Suprapubic skin (tissue), 4 donors: ENCODE results near the gene CLDN1. TPM values are rescaled to one million over a fixed set of nuclear protein-coding genes. Genes with fewer than 3 reads are reported as not detected.

Experiments used
- DNase-seq, 2 donors: peaks; one replicate each; pipeline ENCODE4 v3.0.0-alpha.2; 2019; ENCODE audit warnings: low spot score in 2 of 2
- H3K27ac ChIP-seq: fragments of 200-600 bp; sonication (generic); one replicate; pipeline ENCODE4 v1.5.1; 2019
- H3K27me3 ChIP-seq: fragments of 200-600 bp; sonication (generic); one replicate; pipeline ENCODE4 v1.5.1; 2019
- H3K36me3 ChIP-seq: fragments of 200-600 bp; sonication (generic); one replicate; pipeline ENCODE4 v1.5.1; 2019
- H3K4me1 ChIP-seq: fragments of 200-600 bp; sonication (generic); one replicate; pipeline ENCODE4 v1.5.1; 2019
- H3K4me3 ChIP-seq: fragments of 200-600 bp; sonication (generic); one replicate; pipeline ENCODE4 v1.5.1; 2019; ENCODE audit warnings: mild to moderate bottlenecking
- H3K9me3 ChIP-seq: fragments of 200-600 bp; sonication (generic); one replicate; pipeline ENCODE4 v1.5.1; 2019
- CTCF ChIP-seq, 2 donors: fragments of 200-600 bp in 1 of 2; fragments of 450-650 bp in 1 of 2; sonication (generic) in 1 of 2; IDR thresholded peaks; one replicate each; pipeline ENCODE4 v1.5.1; 2016 to 2019; ENCODE audit warnings: antibody characterized with exemption in 2 of 2, mild to moderate bottlenecking in 1 of 2, moderate library complexity in 1 of 2
- EP300 ChIP-seq: sonication (generic); formaldehyde crosslinking; IDR thresholded peaks from one replicate; pipeline ENCODE4 v1.6.1; 2017; ENCODE audit warnings: antibody characterized with exemption
- POLR2A ChIP-seq, 2 donors: fragments of 450-650 bp; IDR thresholded peaks; one replicate each; pipeline ENCODE4 v1.6.1; 2017; ENCODE audit warnings: antibody characterized with exemption in 2 of 2, mild to moderate bottlenecking in 2 of 2, moderate library complexity in 2 of 2
- POLR2AphosphoS5 ChIP-seq, 3 donors: sonication (generic); formaldehyde crosslinking; IDR thresholded peaks; one replicate each; pipeline ENCODE4 v1.6.1; 2017; ENCODE audit warnings: antibody characterized with exemption in 3 of 3
- WGBS: methylation state at CpG from one replicate; pipeline ENCODE4 v1.1.5; 2018; 5-methylcytosine and 5-hydroxymethylcytosine counted together
- total RNA-seq, 4 donors: library from RNA; depleted of rRNA; stranded (reverse); fragments of >200 nt; gene quantifications; one replicate each; pipeline ENCODE4 v1.1.0, GENCODE V29; 2016

Gene CLDN1
- total RNA-seq, 4 donors from 2014 or later = 524 to 822 (median 675) TPM

DNA sequence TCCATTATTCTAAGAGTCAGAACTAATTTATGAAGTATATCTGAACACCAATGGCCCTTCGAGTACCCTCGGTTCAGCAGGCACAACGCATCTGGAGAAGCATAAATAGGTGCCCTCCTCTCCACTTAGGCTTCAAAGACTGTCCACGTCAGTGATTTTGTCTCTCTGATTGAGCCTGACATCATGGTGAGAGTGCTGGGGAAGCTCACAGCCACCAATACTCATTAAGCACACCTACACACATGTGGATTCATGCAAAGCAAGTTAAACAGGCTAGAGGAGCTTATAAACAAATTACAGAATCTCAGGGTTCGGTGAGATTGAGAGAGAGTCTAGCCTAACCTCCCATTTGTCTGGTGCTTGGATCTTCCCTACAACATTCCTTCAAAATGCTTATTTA is 3.6 kb downstream of the CLDN1 start:
- Histone ChIP-seq H3K9me3 (no peaks in the 10 kb centered on the region), H3K4me3 (peak overlapping the region; percentile 70), H3K4me1 (peaks cover 9% of the 10 kb centered on the region), H3K27ac (peak overlapping the region; percentile 86), H3K36me3 (no peaks in the 10 kb centered on the region), H3K27me3 (no peaks in the 10 kb centered on the region)
- WGBS = 54% methylated on average over 5 of the region's 5 CpGs
- TF ChIP-seq EP300 (no peak), POLR2AphosphoS5 (IDR thresholded peaks at IDR 0.05) (peak in 1 of 3 donors; percentile 53)
- DNase-seq = no peak

- Histone ChIP-seq H3K27me3 (no peaks in the 10 kb centered on the region), H3K27ac (no peak overlapping the region), H3K4me3 (no peak overlapping the region), H3K36me3 (peaks cover 4% of the 10 kb centered on the region), H3K9me3 (no peaks in the 10 kb centered on the region), H3K4me1 (no peaks in the 10 kb centered on the region)
- DNase-seq = no peak
- WGBS = 63% methylated on average over 1 of the region's 1 CpG
- no peak for TF ChIP-seq EP300
- TF ChIP-seq CTCF (IDR thresholded peaks at IDR 0.05) = no peak
- TF ChIP-seq POLR2A (IDR thresholded peaks at IDR 0.05) = no peak
- no peak for TF ChIP-seq POLR2AphosphoS5 (IDR thresholded peaks at IDR 0.05)
Measured at GRCh38 chr3:190314741-190315140, 7.5 kb downstream of the CLDN1 start.

GRCh38 chr3:190309414-190309813 is 12.8 kb downstream of the CLDN1 start:
- peaks cover 12% of the 10 kb centered on the region for H3K4me1 ChIP-seq
- no peak for DNase-seq
- H3K4me3 ChIP-seq = no peak overlapping the region
- H3K27me3 ChIP-seq = no peaks in the 10 kb centered on the region
- WGBS = 47% methylated on average over 3 of the region's 3 CpGs
- TF ChIP-seq POLR2A (IDR thresholded peaks at IDR 0.05) = no peak
- no peak for TF ChIP-seq POLR2AphosphoS5 (IDR thresholded peaks at IDR 0.05)
- TF ChIP-seq EP300 = no peak
- no peak for TF ChIP-seq CTCF (IDR thresholded peaks at IDR 0.05)
- peaks cover 4% of the 10 kb centered on the region for H3K36me3 ChIP-seq
- H3K27ac ChIP-seq = no peak overlapping the region
- no peaks in the 10 kb centered on the region for H3K9me3 ChIP-seq

DNA sequence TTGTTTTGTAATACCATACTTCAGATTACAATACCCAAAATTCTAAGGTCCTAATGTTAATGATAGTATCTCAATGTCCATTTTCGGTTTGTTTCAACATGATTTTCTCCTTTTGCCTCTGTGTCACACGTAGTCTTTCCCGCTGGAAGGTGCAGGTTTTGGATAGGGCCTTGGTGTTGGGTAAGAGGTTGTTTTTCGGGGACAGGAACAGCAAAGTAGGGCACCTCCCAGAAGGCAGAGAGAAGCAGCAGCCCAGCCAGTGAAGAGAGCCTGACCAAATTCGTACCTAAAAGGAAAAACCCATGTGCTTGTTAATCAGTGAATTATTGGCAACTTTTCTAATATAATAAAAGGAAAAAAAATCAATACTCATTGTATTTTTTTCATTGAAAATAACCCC is 14.1 kb downstream of the CLDN1 start:
- no peak overlapping the region for H3K4me3 ChIP-seq
- TF ChIP-seq CTCF (IDR thresholded peaks at IDR 0.05) (no peak), POLR2A (IDR thresholded peaks at IDR 0.05) (no peak), EP300 (no peak), POLR2AphosphoS5 (IDR thresholded peaks at IDR 0.05) (no peak)
- no peak overlapping the region for H3K27ac ChIP-seq
- peaks cover 15% of the 10 kb centered on the region for H3K4me1 ChIP-seq
- peaks cover 4% of the 10 kb centered on the region for H3K36me3 ChIP-seq
- no peak for DNase-seq
- no peaks in the 10 kb centered on the region for H3K27me3 ChIP-seq
- H3K9me3 ChIP-seq = no peaks in the 10 kb centered on the region
- 87% methylated on average over 5 of the region's 5 CpGs for WGBS

GRCh38 chr3:190307164-190307545 is 15.1 kb downstream of the CLDN1 start:
- peaks cover 15% of the 10 kb centered on the region for H3K4me1 ChIP-seq
- DNase-seq = no peak
- peaks cover 4% of the 10 kb centered on the region for H3K36me3 ChIP-seq
- no peak overlapping the region for H3K4me3 ChIP-seq
- peak overlapping the region; percentile 74 for H3K27ac ChIP-seq
- no peaks in the 10 kb centered on the region for H3K9me3 ChIP-seq
- WGBS = 46% methylated on average over 1 of the region's 1 CpG
- TF ChIP-seq POLR2AphosphoS5 (IDR thresholded peaks at IDR 0.05) (no peak), POLR2A (IDR thresholded peaks at IDR 0.05) (no peak), CTCF (IDR thresholded peaks at IDR 0.05) (no peak), EP300 (no peak)
- H3K27me3 ChIP-seq = no peaks in the 10 kb centered on the region
